Epithelial cell of prostate (primary cell): ENCODE measurements around the gene WDR1.

ENCODE experiments used
- DNase-seq: peaks from one replicate; pipeline ENCODE4 v3.0.0-alpha.2; 2011; ENCODE audit warnings: low read depth, low spot score
- H3K27ac ChIP-seq: fragments of 450-650 bp; 2 replicates; pipeline ENCODE4 v1.5.1; 2017; ENCODE audit warnings: mild to moderate bottlenecking

The WDR1 gene

DNA sequence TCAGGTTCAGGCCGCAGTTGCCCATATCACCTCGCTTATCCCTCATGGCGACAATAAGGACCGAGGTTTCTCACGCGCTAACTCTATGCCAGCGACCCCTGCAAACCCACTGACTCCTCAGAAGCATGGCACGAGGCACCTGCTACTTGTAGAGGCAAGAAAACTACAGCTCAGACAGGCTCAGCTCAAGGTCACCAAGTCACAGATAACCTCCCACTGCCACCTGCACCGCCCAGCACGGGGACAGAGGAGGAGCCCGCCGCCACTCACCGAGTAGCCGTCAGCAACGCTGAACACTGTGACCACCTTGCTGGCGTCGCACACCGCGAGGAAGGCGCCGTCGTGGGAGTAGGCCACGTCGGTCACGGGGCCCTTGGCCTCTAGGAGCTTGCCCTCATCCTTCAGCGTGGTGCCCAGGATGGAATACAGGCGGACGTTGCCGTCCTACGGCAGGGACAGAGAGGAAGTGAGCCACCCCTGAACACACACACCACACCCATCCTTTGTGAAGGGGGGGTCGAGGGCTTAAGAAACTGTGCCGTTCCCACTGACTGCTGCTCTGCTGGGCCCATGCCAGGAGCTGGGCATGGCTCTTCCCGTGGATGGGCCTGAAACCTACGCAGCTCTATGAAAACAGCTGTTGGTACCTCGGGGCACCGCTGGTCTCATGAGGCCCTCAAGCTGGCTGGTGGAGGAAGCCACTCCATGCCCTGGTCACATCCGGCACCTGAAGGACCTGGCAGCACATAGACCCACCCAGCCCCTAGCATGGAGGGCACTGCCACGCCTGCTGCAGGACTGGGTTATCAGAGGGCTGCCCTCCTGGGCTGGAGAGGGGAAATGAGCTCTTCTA, 38.9 kb downstream of the WDR1 start:
- no peak for DNase-seq
- no peak overlapping the region for H3K27ac ChIP-seq

DNA sequence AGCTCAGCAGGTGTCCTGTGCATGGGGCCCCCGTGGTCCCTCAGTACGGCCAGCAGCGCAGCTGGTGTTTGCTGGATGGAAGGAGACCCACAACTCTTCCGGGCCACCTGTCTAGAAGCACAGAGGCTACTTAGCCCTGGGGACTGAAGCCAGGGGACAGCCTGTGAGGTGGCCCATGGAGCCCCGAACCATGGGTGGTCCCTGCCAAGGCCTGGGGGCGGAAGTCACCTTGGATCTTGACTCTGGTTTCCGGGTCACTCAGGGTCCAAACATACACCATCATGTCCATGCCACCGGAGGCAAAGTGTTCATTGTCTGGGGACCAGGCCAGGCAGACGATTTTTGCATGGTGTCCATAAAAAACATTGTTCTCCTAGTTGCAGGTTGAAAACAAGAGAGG, 39.5 kb downstream of the WDR1 start:
- no peak for DNase-seq
- H3K27ac ChIP-seq, result no peak overlapping the region

DNA sequence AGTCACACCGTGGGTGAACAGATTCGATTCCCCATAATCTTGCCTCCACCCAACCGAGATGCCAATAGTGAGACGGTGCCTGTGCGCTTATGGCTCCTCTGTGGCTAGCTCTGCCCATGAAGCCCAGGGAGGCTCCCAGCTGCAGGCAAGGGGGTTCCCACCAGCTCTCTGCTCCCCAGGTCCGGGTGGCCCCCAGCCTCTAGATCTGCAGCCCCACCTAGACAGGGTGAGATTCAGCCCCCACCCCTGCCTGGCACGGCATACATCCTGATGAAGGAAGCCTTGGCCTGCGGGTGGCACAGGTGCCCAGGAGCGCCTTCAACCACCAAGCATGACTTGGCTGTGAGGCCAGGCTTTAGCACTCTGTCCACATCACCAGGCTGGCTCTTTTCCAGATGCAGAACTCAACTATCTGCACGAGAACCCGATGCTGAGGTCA, 40.6 kb downstream of the WDR1 start:
- H3K27ac ChIP-seq, result no peak overlapping the region
- no peak for DNase-seq

DNA sequence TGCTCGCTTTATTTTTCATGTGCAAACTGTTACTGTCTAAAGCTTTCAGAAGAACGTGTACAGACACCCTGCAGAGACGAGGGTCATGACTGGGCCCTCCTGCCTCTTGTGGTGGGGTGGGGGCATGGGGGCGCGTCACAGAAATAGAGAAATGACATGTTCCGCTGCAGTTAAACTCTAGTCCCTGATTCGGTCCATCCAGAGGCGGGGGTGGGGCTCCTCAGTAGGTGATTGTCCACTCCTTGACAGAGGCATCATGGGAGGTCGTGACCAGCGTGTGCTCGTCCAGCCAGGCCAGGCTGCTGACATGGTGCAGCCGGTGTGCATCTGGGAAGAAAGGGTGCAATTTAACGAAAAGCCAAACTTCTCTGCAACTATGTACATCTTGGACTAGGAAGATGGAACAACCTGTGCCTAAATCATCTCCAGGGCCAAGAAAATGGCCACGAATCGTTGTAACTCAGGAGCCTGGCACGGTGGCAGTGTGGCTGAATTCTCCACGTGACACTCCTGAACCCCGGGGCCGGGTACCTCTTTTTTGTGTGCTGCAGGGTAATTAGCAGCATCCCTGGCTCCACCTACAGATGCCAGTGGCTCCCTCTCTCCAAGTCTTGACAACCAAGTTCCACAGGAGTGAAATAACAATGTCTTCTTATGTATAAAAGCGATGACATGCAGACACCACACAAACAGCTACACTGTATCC, 41.3 kb downstream of the WDR1 start:
- no peak overlapping the region for H3K27ac ChIP-seq
- DNase-seq, result no peak

DNA sequence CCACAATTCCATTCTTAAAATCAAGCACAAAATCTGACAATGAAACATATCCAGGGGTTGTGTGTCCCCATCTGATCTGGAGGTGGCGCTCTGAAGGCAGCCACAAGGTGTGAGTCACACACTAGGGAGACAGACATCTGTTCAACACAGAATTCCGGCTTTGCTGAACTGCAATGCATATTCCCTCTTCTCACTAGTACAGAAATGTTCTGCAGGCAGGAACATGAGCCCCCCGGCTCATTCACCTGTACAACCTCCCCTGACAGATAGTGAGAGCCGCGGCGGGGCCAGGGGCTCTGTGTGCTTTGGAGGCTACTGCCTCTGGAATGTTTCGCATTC, 41.9 kb downstream of the WDR1 start:
- H3K27ac ChIP-seq, result no peak overlapping the region
- DNase-seq, result no peak

DNA sequence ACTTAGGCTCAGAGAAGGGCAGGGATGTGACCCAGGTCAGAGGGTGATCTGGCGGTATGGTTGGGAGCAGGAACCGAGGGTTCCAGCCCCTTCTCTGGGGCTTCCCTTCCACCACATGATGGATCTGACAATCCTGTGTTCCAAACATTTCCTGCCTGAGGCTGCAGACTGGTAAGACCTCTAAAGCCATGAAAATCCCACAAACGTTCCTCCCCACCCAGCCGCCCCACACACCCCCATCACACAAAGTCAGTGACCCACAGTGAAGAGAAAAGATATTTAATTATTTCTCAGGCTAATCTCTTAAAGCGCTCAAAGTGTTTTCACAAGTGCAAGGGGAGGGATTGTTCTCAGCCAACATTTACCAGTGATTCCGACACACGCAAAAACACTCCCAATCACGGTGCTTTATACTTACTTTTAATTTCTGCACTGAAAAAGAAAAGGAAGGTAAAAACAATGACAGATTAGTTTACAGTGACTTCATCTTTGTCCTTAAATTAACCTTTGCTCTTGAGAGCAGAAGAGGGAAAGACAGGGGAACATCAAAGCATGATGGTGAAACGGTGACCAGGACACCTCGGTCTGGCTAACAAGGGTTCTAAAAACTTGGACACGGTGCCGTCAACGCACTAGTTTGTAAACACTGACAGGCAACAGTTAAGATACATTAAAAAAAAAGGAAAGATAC, 42.4 kb downstream of the WDR1 start:
- no peak overlapping the region for H3K27ac ChIP-seq
- DNase-seq, result no peak

DNA sequence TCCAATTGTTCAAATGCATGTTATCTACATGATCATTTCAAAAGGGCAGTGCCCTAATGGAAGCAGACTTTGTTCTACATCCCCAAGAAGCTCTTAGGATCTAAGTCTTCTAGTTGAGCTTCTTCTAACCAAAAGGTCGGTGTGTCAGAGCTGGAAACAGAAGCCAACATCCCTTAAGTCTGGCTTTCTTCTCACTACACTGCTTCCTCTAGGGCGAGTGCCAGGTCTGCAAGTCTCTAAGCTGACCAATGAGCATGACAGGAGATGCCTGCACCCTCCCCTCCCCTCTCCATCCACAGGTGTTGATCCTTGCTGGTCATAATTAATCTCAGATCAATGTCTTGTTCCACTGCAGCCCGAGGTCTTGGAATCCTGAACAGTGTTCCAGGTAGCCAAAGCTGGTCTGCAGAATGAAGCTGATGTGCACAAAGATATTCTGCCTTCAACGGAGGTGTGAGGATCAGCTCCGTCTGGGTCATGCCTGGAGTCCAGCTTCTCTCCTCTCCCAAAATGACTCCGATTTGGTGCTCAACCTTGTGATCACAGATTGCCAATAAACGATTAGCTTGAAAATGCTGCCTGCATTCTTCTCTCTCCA, 44.1 kb downstream of the WDR1 start:
- no peak overlapping the region for H3K27ac ChIP-seq
- no peak for DNase-seq

DNA sequence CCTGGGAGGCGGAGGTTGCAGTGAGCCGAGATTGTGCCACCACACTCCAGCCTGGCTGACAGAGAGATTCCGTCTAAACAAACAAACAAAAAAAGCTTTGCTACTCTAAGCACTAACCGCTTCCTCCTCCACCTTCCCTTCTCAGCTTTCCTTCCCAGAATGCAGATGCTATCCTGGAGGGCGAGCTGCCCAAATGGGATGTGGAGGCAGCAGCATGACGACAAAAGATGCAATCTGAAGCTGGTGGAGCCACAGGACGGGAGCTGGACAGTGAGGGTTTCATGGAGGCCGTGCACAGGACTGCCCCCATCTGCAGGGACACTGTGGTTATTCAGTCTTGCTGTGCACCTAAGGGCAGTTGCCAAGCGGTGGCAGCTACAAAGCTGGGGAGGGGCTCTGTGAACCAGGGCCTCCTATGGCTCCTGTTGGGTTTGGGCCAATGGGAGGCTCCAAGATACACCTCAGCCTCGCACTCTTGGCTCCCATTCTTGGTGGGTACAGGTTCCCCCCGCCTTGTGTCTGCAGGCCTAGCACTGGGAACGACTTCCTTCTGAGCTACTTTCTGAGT, 47.4 kb downstream of the WDR1 start:
- DNase-seq, result no peak
- no peak overlapping the region for H3K27ac ChIP-seq

DNA sequence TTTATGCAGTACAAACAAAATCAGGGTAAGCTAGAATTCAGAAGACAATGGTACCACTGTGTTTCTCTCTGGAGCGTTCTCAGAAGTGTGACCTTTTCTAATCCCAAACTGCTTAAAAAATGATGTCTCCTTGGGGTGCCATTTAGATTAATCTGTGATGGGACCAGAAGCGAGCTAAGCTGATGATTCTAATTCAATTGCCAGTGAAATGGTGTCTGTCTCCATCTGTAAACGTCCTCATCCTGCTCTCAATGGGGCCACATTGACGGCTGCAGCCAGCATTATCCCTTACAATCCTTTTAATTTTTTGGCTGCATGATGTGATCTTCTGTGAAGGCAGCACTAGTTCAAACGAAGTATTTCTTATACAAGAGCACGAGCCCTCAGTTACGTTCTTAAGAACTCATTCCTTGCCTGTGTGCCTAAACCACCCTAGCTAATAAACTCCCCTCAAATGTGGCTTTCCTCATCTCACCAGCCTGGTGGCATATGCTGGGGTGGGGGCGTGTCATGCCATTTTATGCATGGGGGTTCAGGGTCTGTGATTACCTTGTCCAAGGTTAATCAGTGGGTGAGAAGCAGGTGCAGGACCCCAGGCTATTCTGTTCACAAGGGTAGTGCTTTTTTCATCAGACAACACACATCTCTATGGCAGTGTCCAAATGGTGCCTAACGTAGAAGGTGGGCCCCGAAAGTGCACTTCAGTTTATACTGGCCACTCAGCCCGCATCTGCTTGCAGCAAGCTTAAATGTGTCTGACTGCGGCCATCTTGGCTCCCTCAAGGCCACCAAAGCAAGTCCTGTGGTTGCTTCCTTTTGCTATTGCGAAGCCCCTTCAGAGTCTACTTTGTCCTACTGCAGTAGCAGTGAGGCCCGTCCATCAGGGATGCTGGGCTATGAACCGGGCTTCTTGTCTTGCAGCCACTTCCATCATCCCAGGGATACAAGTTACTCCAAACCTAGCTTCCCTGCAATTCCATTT, 49.6 kb downstream of the WDR1 start:
- no peak for DNase-seq
- no peak overlapping the region for H3K27ac ChIP-seq

DNA sequence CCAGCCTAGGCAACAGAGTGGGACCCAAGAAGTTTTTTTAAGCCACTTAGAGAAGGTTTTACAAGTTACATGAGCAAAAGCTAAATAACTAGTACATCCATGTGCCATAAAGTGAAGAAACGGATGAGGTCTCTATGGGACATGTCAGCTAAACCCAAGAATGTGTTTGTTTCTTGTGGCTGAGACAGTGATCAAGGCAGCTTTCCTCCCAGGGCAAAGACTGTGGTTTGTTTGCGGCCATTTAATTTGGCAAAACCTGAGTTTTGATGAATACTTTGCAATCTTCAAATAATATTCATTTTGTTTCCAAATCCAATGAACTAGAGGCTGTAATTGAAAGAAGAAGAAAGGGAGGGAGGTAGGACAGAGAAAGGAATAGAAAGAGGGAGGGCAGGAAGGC, 50.4 kb downstream of the WDR1 start:
- H3K27ac ChIP-seq, result no peak overlapping the region
- no peak for DNase-seq

DNA sequence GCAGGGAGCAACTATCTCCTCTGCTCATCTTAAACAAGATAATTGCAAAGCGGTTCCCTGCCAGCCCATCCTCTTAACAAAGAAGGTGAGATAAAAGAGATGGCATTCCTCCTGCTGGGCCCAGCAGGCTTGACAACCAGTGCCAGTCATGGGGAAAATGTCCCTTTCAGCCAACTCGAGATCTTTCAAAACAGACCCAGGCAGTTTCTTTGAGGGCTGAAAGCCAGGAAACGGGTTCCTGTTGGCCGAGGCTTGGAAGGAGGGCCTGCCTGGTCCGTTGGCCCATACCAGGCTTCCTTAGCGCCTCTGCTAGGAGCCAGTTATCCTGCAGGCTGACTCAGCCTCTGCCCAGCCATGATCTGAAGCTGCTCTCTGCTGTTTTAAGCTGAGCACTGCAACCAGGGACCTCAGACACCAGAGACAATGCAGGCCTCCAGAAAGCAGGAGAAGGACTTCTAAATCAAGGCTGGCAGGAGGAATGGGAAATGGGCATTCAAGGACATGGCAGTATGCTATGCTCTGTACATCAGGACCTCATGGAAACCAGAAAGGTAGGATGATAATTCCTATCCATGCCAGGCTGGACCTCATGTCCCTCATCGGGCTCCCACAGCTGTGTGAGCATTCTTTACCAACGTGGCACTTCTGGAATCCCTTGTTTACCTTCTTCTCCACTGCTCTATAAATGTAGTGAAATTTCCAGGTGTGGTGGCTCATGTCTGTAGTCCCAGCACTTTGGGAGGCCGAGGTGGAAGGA, 52.9 kb downstream of the WDR1 start:
- H3K27ac ChIP-seq, result peak overlapping the region; percentile 27
- DNase-seq, result peak; percentile 39

DNA sequence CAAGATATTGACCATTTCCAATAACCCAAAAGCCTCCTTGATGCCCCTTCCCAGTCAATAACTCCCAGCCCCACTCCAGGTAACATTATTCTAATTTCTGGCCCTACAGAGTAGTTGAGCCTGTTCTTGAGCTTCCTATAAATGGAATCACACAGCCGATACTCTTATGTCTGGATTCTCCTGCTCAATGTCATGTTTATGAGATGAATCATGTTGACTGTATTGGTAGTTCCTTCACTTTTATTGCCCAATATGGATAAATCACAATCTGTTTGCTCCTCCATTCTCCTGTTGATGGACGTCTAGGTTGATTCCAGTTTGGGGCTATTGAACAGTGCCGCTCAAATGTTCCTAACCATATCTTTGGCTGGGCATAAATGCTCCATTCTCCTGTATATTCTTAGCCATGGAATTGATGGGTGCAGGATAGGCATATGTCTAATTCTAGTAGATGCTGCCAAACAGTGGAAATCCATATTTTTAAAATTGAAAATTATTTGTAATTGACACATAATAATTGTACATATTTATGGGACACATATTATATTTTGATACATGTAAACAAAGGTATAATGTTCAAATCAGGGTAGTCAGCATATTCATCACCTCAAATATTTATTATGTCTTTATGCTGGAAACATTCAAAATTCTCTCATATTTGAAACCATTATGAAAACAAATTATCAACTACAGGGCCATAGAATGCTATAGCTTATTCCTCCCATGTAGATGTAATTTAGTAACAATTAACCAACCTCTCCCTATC, 54.8 kb downstream of the WDR1 start:
- peak; percentile 76 for DNase-seq
- H3K27ac ChIP-seq, result peak overlapping the region; percentile 27

DNA sequence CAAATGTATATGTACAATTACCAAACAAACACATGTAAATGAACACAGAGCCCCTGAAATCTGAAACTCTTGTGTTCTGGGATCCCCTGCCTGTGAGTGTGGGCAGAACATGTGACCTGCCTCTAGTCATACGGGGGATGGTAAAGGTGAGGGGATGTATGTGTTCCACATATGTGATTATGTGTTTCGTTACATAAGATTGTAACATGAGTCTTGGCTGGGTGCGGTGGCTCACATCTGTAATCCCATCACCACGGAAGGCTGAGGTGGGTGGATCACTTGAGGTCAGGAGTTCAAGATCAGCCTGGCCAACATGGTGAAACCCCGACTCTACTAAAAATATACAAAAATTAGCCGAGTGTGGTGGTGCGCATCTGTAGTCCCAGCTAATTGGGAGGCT, 58.2 kb downstream of the WDR1 start:
- no peak for DNase-seq
- H3K27ac ChIP-seq, result no peak overlapping the region

DNA sequence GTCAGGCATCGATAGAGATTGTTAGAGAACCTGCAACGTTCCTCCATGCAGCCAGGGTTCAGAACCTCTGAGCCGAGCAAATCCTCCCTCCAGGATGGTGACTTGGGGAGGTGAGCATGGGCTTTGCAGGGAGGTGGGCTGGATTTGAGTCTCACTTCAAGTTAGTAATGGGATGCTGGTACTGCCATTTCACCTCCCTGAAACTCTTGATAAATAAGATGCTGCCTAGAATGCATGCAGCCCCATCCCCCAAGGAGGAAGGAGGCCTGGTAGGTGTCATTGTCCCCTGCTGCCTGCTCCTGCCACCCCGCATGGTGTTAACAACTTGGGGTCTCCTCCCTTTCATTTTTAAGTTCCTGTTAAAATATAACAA, 59.6 kb downstream of the WDR1 start:
- DNase-seq, result no peak

DNA sequence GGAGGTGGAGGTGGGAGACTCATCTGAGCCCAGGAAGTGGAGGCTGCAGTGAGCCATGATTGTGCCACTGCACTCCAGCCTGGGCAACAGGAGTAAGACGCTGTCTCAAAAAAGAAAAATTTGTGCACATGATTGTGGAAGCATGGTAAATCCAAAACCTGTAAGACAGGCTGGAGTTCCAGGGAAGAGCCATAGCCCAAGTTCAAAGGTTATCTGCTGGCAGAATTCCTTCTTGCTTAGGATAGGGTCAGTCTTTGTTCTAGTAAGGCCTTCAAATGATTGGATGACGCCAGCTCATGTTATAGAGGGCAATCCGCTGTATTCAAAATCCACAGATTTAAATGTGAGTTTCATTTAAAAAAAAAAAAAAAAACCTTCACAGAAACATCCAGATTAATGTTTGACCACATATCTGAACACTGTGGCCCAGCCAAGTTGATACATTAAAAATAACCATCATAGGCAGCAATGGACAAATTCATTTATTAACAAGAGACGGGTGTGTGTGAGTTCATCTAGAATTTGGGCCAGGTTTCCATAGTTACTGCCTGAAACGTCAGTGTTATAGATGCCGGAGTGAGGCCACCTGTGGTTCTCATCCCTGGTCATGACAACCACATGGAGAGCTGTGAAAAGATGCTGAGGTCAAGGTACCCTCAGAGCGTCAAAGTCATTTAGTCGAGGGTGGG, 60.1 kb downstream of the WDR1 start:
- H3K27ac ChIP-seq, result peak overlapping the region; percentile 47
- DNase-seq, result no peak

More for the DNA sequence above, 59.6 kb downstream of the WDR1 start:
- no peak overlapping the region for H3K27ac ChIP-seq

DNA sequence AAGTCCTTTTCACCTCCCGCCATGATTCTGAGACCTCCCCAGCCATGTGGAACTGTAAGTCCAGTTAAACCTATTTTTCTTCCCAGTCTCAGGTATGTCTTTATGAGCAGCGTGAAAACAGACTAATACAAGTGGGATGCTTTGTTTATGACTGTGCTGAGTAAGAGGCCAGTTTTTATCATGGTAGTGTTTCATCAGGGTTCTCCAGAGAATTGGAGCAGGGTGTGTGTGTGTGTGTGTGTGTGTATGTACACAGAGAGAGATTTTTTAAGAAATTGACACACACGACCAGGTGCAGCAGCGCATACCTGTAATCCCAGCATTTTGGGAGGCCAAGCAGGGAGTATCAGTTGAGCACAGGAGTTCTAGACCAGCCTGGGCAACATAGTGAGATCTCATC, 60.7 kb downstream of the WDR1 start:
- no peak for DNase-seq
- peak overlapping the region; percentile 47 for H3K27ac ChIP-seq

DNA sequence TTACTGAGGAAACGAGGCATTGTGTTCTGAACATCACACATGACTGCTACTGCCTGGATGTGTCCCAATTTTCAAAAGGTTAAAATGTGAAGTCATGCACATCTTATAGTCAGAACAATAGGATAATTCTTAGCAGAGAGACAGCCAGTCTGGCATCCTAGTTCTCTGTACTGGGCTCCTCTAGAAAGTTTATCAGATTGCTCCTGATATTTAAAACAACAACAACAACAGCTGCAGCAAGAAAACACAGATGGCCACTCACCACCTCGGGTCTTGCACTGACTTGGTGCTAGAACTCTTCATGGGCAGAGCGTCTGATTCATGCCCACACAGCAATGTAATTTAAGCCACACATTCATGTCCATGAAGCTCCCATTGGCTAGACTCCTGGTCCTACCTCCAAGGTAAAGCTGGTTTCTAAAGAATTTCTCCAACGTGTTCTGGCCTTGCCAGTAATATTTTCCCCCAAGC, 62.0 kb downstream of the WDR1 start:
- peak; percentile 51 for DNase-seq
- H3K27ac ChIP-seq, result peak overlapping the region; percentile 47
